Diencephalon (tissue), 1 donor: ENCODE data around the gene GDF9. TPM values are rescaled to one million over a fixed set of nuclear protein-coding genes. Genes with fewer than 3 reads are reported as not detected.

ENCODE experiments used
- small RNA-seq: library from RNA; depleted of rRNA; stranded (forward); fragments of <200 nt; gene quantifications from one replicate; pipeline ENCODE3, GENCODE V24; 2014
- total RNA-seq: library from RNA; depleted of rRNA; stranded (reverse); fragments of >200 nt; gene quantifications from one replicate; pipeline ENCODE4 v1.2.3, GENCODE V29; 2014

The GDF9 gene, protein sequence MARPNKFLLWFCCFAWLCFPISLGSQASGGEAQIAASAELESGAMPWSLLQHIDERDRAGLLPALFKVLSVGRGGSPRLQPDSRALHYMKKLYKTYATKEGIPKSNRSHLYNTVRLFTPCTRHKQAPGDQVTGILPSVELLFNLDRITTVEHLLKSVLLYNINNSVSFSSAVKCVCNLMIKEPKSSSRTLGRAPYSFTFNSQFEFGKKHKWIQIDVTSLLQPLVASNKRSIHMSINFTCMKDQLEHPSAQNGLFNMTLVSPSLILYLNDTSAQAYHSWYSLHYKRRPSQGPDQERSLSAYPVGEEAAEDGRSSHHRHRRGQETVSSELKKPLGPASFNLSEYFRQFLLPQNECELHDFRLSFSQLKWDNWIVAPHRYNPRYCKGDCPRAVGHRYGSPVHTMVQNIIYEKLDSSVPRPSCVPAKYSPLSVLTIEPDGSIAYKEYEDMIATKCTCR
- total RNA-seq: 1.8 TPM

DNA sequence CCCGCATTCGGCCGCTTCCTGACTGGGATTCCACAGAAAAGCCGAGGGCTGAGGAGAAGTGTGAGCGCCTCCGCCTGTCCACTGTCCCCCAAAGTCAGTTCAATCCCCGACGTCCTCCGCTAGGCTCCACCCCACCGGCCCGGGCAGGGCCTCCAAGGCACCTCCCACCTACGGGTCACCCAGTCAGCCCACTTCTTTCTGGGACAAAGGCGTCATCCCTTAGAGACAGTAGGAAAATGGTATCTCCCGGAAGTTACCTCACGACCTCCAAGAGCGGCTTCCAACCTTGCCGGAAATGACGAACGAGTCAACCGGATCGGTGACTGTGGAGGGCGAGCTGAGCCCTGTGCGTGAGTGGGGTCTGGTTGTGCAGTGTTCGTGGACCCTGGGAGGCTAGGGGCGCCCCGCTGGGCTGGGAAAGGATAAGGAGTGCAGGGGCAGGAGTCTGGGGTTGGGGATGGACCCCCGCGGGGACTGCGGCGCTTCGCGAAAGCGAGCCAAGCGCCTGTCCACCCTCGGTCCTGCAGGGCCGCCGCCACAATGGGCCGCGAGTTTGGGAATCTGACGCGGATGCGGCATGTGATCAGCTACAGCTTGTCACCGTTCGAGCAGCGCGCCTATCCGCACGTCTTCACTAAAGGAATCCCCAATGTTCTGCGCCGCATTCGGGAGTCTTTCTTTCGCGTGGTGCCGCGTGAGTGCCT is at the start of gene GDF9, which contains the start of gene UQCRQ:
TSS of gene GDF9 (minus strand) at position 128 of the 704 bp plus-strand sequence. CDS start 1,936 bp downstream, outside the sequence.
TSS of gene UQCRQ (plus strand) at position 301 of the 704 bp plus-strand sequence. CDS start at position 541, 240 bp downstream.

DNA sequence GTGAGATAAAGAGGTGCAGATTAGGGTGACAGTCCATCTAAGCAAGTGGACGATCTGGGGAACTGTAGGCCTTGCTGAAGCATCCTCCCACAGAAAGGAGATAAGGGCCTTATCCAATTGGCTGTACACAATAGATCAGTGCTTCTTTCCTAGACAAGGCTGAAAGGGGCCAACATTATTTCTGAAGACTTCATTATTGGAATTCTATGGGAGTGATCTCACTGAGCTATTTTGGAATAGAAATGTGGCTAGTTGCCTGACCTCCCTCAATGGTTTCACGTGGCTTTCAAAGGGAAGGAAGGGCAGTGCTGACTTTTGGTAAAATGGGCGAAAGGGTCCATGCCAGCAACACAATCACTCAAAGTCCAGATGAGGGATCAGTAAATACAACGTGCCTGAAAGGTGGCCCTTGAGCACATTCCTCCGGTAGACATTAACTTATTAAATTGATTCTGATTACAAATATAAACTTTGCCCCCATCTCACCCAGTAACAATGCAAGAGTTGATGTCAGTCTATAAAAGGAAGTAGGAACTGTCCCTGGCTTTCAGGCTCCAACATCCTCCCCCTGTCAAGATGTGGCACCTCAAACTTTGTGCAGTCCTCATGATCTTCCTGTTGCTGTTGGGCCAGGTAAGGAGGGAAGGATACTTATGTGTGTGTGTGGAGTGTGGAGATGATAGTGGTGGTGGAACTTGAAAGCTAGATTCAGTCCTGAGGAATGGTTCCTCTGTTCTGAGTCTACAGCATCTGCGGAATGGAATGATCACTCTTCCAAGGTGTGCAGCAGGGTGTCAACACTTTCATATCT is 7.1 kb upstream of the GDF9 start, which contains the start of gene LEAP2:
TSS of gene LEAP2 (plus strand) at position 550 of the 811 bp plus-strand sequence. CDS start at position 577, 27 bp downstream.

DNA sequence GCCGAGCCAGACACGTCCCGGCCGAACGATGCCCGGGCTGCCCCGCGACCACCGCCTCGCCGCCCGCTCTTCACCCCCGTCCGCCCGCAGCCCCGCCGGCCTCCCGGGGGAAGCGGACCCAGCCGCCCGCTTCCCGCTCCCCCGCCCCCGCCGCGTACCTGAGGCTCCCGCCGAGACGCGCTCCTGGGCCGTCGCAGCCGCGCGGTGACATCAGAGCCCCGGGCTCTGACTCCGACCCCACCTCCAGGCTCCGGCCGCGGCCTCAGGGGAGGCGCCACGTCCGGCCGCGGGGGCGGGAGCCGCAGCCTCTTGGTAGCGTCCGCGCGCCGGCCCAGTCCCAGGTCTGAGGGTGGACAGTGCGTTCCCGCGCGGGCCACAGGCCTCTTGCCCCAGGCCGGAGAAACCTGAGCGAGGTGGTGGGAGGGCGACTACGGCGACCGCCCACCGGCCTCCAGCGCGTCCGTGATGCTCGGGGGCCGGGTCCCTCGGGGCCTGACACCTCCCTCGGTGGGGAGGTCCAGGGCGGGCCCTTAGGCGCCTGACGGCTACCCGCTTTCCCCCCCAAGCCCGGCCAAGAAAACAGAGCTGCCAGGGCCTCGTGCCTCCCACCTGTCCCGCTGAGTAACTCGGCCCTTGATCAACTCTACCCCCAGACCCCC is 35.7 kb downstream of the GDF9 start, which contains the start of gene SHROOM1:
TSS of gene SHROOM1 (minus strand) at position 212 of the 659 bp plus-strand sequence. CDS start 4,507 bp downstream, outside the sequence.

DNA sequence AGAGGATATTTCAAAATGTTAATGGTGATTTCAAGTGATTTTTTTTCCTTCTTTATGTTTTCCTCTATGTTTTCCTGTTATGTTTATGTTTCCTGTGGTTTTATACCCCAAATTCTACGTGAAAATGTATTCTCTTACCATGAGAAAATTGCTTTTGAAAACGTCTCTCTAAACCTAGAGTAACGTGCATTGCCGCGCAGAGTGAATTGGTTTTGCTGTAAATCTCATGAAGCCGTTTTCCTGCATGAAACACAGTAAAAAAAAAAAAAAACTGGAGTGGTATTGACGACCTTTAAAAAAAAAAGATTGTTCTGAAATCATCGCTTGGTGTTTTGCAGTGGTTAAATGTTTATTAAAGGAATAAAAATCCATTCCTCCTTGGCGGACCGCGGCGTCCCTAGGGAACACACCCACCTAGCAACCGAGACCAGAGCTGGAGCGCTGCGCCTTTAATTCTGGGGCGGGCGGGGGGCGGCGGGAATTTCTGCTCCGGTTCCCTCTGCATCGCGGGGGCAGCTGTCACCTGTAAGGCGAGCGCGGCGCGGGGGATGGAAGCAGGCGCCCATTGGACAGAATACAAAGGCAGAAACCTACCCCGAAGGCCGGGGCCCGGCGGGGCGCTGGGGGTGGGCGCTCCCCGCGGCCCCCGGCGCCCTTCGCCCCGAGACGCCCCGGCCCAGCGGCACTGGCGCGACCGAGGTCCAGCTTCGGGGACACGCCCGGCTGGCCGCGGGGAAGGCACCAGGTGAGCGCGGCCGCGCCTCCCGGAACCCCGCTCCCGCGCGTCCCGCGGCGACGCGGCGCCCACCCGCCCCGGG is 53.3 kb downstream of the GDF9 start, which contains the start of gene SOWAHA:
TSS of gene SOWAHA (plus strand) at position 522 of the 818 bp plus-strand sequence. CDS start 320 bp downstream, outside the sequence.

Small RNA genes within 50 kb of the gene (small RNA-seq; reads per million reads assigned to genes)
- gene RNA5SP192: not detected

Other genes with a start within 250 kb of the GDF9 start
- gene IL13, start 208.3 kb downstream of the GDF9 start, total RNA-seq: not detected
- not detected for gene IL4, start 192.5 kb downstream of the GDF9 start, total RNA-seq
- 136 TPM for gene KIF3A, start 128.9 kb downstream of the GDF9 start, total RNA-seq
- 1.8 TPM for gene CCNI2, start 119.0 kb downstream of the GDF9 start, total RNA-seq
- gene SEPTIN8, start 89.2 kb downstream of the GDF9 start, total RNA-seq: 45.9 TPM
- 9.2 TPM for gene SOWAHA, start 53.2 kb downstream of the GDF9 start, total RNA-seq
- gene SHROOM1, start 35.8 kb downstream of the GDF9 start, total RNA-seq: 2.3 TPM
- gene UQCRQ, start 173 bp upstream of the GDF9 start, total RNA-seq: 90.7 TPM
- gene LEAP2, start 7.2 kb upstream of the GDF9 start, total RNA-seq: 1.2 TPM
- 86.7 TPM for gene AFF4, start 97.2 kb upstream of the GDF9 start, total RNA-seq
- gene ZCCHC10, start 160.1 kb upstream of the GDF9 start, total RNA-seq: 33.4 TPM
- gene HSPA4, start 185.5 kb upstream of the GDF9 start, total RNA-seq: 139 TPM